H9 (cell line): ENCODE measurements around the gene FUT9. TPM values are rescaled to one million over a fixed set of nuclear protein-coding genes. Genes with fewer than 3 reads are reported as not detected.

Experiments used
- DNase-seq: peaks from one replicate; pipeline ENCODE4 v3.0.0-alpha.2; 2017
- H2AFZ ChIP-seq: one replicate; pipeline ENCODE4 v1.6.1; 2013; ENCODE audit warnings: mild to moderate bottlenecking, low read length, control low read depth, moderate library complexity
- H2AK5ac ChIP-seq: 2 replicates; pipeline ENCODE4 v1.6.1; 2013; ENCODE audit warnings: low read length, control low read depth, mixed read lengths; ENCODE audit not compliant: insufficient read length
- H2BK120ac ChIP-seq: one replicate; pipeline ENCODE4 v1.6.1; 2013; ENCODE audit warnings: low read depth, mild to moderate bottlenecking, low read length, control low read depth, inconsistent platforms; ENCODE audit not compliant: poor library complexity, severe bottlenecking
- H2BK12ac ChIP-seq: 2 replicates; pipeline ENCODE4 v1.6.1; 2013; ENCODE audit warnings: low read length, control low read depth, mixed read lengths, low read depth; ENCODE audit not compliant: insufficient read length
- H2BK15ac ChIP-seq: 2 replicates; pipeline ENCODE4 v1.6.1; 2013; ENCODE audit warnings: low read depth, low read length, control low read depth
- H2BK20ac ChIP-seq: one replicate; pipeline ENCODE4 v1.6.1; 2013; ENCODE audit warnings: low read depth, mild to moderate bottlenecking, low read length, control low read depth, inconsistent platforms; ENCODE audit not compliant: poor library complexity, severe bottlenecking
- H2BK5ac ChIP-seq: 2 replicates; pipeline ENCODE4 v1.6.1; 2013; ENCODE audit warnings: low read length, control low read depth, mixed read lengths; ENCODE audit not compliant: insufficient read length
- H3K14ac ChIP-seq: 2 replicates; pipeline ENCODE4 v1.6.1; 2013; ENCODE audit warnings: low read length, control low read depth; ENCODE audit not compliant: insufficient read depth
- H3K18ac ChIP-seq: 2 replicates; pipeline ENCODE4 v1.6.1; 2013; ENCODE audit warnings: low read depth, mild to moderate bottlenecking, mixed read lengths, low read length, control low read depth; ENCODE audit not compliant: insufficient read length
- H3K23ac ChIP-seq: 2 replicates; pipeline ENCODE4 v1.6.1; 2013; ENCODE audit warnings: low read length, control low read depth, mixed read lengths, low read depth; ENCODE audit not compliant: insufficient read length
- H3K23me2 ChIP-seq: 2 replicates; pipeline ENCODE4 v1.6.1; 2013; ENCODE audit warnings: low read depth, mild to moderate bottlenecking, mixed read lengths, low read length, control low read depth; ENCODE audit not compliant: insufficient read length, poor library complexity, severe bottlenecking
- H3K27ac ChIP-seq: 2 replicates; pipeline ENCODE4 v1.5.1; 2013; ENCODE audit warnings: low read length, control low read depth, mixed read lengths, low read depth; ENCODE audit not compliant: insufficient read length
- H3K27me3 ChIP-seq: 2 replicates; pipeline ENCODE4 v1.6.1; 2013; ENCODE audit warnings: low read length, control low read depth, inconsistent platforms; ENCODE audit not compliant: insufficient read depth
- H3K4ac ChIP-seq: 2 replicates; pipeline ENCODE4 v1.6.1; 2013; ENCODE audit warnings: low read depth, mild to moderate bottlenecking, control low read depth, inconsistent platforms, low read length, moderate library complexity
- H3K4me1 ChIP-seq: 2 replicates; pipeline ENCODE4 v1.6.1; 2013; ENCODE audit warnings: low read length, control low read depth, inconsistent platforms; ENCODE audit not compliant: insufficient read depth
- H3K4me2 ChIP-seq: 2 replicates; pipeline ENCODE4 v1.6.1; 2013; ENCODE audit warnings: low read length, control low read depth, mixed read lengths; ENCODE audit not compliant: insufficient read length, insufficient read depth
- H3K56ac ChIP-seq: 2 replicates; pipeline ENCODE4 v1.6.1; 2013; ENCODE audit warnings: low read depth, mild to moderate bottlenecking, mixed read lengths, low read length, control low read depth; ENCODE audit not compliant: insufficient read length
- H3K79me1 ChIP-seq: 2 replicates; pipeline ENCODE4 v1.6.1; 2013; ENCODE audit warnings: low read depth, mild to moderate bottlenecking, moderate library complexity, low read length, control low read depth, inconsistent platforms; ENCODE audit not compliant: insufficient read depth, poor library complexity, severe bottlenecking
- H3K79me2 ChIP-seq: 2 replicates; pipeline ENCODE4 v1.6.1; 2013; ENCODE audit warnings: low read length, control low read depth, inconsistent platforms; ENCODE audit not compliant: insufficient read depth
- H3K9ac ChIP-seq: 2 replicates; pipeline ENCODE4 v1.6.1; 2013; ENCODE audit warnings: low read length, control low read depth, mixed read lengths; ENCODE audit not compliant: insufficient read length; ENCODE audit errors: extremely low read depth
- H3K9me3 ChIP-seq: one replicate; pipeline ENCODE4 v1.6.1; 2013; ENCODE audit warnings: low read depth, low read length, inconsistent platforms; ENCODE audit not compliant: control insufficient read depth
- H3T11ph ChIP-seq: one replicate; pipeline ENCODE4 v1.6.1; 2013; ENCODE audit warnings: mild to moderate bottlenecking, low read length, control low read depth, inconsistent platforms
- H4K20me1 ChIP-seq: one replicate; pipeline ENCODE4 v1.6.1; 2013; ENCODE audit not compliant: control insufficient read depth, insufficient read length, insufficient read depth
- H4K5ac ChIP-seq: 2 replicates; pipeline ENCODE4 v1.6.1; 2013; ENCODE audit warnings: low read depth, mild to moderate bottlenecking, mixed read lengths, low read length, control low read depth; ENCODE audit not compliant: insufficient read length
- H4K8ac ChIP-seq: replicated peaks from 2 replicates; pipeline ENCODE4 v1.6.1; 2013; ENCODE audit warnings: low read length, control low read depth, mixed read lengths, low read depth; ENCODE audit not compliant: insufficient read length
- H4K91ac ChIP-seq: 2 replicates; pipeline ENCODE4 v1.6.1; 2013; ENCODE audit warnings: low read depth, mild to moderate bottlenecking, moderate library complexity, mixed read lengths, low read length, control low read depth; ENCODE audit not compliant: insufficient read length
- H3K27ac Mint-ChIP-seq, 3 experiments: 2 replicates in 2 of 3; 3 replicates in 1 of 3; pipeline ENCODE4 v1.8.0; 2020 to 2021; ENCODE audit warnings: mixed read lengths in 3 of 3, mild to moderate bottlenecking in 1 of 3, moderate library complexity in 1 of 3
- H3K27me3 Mint-ChIP-seq: 2 replicates; pipeline ENCODE4 v1.8.0; 2021; ENCODE audit warnings: low read depth, mild to moderate bottlenecking, moderate library complexity, mixed read lengths
- H3K36me3 Mint-ChIP-seq, 3 experiments: 2 replicates in 2 of 3; 3 replicates in 1 of 3; pipeline ENCODE4 v1.8.0; 2020 to 2021; ENCODE audit warnings: low read depth in 3 of 3, mixed read lengths in 3 of 3; ENCODE audit not compliant: insufficient read depth in 1 of 3
- H3K4me1 Mint-ChIP-seq, 2 experiments: 2 replicates each; pipeline ENCODE4 v1.8.0; 2020; ENCODE audit warnings: mixed read lengths in 2 of 2
- H3K4me3 Mint-ChIP-seq, 2 experiments: 2 replicates in 1 of 2; 3 replicates in 1 of 2; pipeline ENCODE4 v1.8.0; 2020 to 2021; ENCODE audit warnings: mild to moderate bottlenecking in 2 of 2, mixed read lengths in 2 of 2, moderate library complexity in 1 of 2
- H3K9me3 Mint-ChIP-seq, 2 experiments: 2 replicates in 1 of 2; 3 replicates in 1 of 2; pipeline ENCODE4 v1.8.0; 2020; ENCODE audit warnings: mild to moderate bottlenecking in 2 of 2, mixed read lengths in 2 of 2, moderate library complexity in 1 of 2
- WGBS: extraction: QIAGEN DNeasy Blood & Tissue Kit; methylation state at CpG from one replicate; pipeline ENCODE4 v1.1.7; 2013; ENCODE audit warnings: missing lambda C conversion rate, low lambda C conversion rate, mixed read lengths; ENCODE audit not compliant: insufficient read length; ENCODE audit errors: extremely low coverage; 5-methylcytosine and 5-hydroxymethylcytosine counted together
- total RNA-seq: library from RNA; stranded (reverse); gene quantifications from 2 replicates; pipeline ENCODE4 v1.2.1, GENCODE V29; 2021
- TF ChIP-seq, protein P1 (sequence below): fragments of 200-600 bp; sonication (generic); conservative IDR thresholded peaks from 3 replicates; pipeline ENCODE4 v1.8.0; 2021; ENCODE audit warnings: antibody characterized with exemption, mild to moderate bottlenecking

Gene FUT9
- total RNA-seq, 1 experiment from 2014 or later = 1.6 TPM

DNA sequence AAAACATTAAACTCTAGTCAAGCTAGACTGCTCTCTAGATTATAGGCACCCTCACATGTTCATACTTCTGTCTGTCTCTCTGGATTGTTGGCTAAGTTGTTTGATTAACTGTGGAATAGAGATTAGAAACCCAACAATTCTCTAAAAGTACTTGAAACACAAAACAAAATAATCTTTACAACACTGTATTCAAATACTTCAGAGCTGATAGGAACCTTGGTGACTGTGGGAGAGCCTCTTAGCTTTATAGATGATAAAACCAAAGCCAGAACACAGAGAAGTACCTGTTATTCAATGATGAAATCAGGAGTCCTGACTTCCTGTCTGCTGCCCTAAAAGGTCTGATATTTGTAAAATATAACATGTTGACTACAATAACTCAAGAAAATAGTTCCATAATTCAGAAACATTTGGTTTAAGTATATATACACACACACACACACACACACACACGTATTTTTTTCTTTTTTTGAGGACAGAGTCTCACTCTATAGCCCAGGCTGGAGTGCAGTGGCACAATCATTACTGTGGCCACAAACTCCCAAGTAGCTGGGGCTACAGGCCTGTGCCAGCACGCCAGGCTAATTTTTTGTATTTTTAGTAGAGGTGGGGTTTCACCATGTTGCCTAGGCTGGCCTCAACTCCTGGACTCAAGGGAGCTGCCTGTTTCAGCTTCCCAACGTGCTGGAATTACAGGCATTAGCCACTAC, 222.0 kb downstream of the FUT9 start:
- H3K27me3 Mint-ChIP-seq = no peaks in the 10 kb centered on the region
- H2BK5ac ChIP-seq = no peak overlapping the region
- peaks cover 3% of the 10 kb centered on the region; the same call in 1 of the 2 replicates for H3K4me1 ChIP-seq
- H2AK5ac ChIP-seq = no peak overlapping the region
- H3K36me3 Mint-ChIP-seq = no peaks in the 10 kb centered on the region
- peaks cover 9% of the 10 kb centered on the region in 2 experiments for H3K4me1 Mint-ChIP-seq
- H2BK20ac ChIP-seq = no peak overlapping the region
- no peaks in the 10 kb centered on the region for H4K20me1 ChIP-seq
- H4K5ac ChIP-seq = no peak overlapping the region
- H2BK120ac ChIP-seq = no peak overlapping the region
- no peak overlapping the region for H4K91ac ChIP-seq
- H3K23ac ChIP-seq = no peak overlapping the region
- H3K27ac Mint-ChIP-seq = no peak overlapping the region
- WGBS = no CpG with 5 or more reads among the region's 3 CpGs
- no peak overlapping the region for H3K27ac ChIP-seq
- H3T11ph ChIP-seq = no peak overlapping the region
- H4K8ac ChIP-seq = no peak overlapping the region
- no peak overlapping the region for H2BK15ac ChIP-seq
- no peaks in the 10 kb centered on the region for H3K9me3 ChIP-seq
- DNase-seq = no peak
- H3K18ac ChIP-seq = no peak overlapping the region
- no peak overlapping the region for H3K14ac ChIP-seq
- no peak overlapping the region for H3K4me3 Mint-ChIP-seq
- H3K23me2 ChIP-seq = no peaks in the 10 kb centered on the region
- H2AFZ ChIP-seq = no peak overlapping the region
- no peak overlapping the region for H3K4ac ChIP-seq
- no peaks in the 10 kb centered on the region for H3K79me1 ChIP-seq
- no peak overlapping the region for H2BK12ac ChIP-seq
- H3K9ac ChIP-seq = no peak overlapping the region
- TF ChIP-seq, protein P1, sequence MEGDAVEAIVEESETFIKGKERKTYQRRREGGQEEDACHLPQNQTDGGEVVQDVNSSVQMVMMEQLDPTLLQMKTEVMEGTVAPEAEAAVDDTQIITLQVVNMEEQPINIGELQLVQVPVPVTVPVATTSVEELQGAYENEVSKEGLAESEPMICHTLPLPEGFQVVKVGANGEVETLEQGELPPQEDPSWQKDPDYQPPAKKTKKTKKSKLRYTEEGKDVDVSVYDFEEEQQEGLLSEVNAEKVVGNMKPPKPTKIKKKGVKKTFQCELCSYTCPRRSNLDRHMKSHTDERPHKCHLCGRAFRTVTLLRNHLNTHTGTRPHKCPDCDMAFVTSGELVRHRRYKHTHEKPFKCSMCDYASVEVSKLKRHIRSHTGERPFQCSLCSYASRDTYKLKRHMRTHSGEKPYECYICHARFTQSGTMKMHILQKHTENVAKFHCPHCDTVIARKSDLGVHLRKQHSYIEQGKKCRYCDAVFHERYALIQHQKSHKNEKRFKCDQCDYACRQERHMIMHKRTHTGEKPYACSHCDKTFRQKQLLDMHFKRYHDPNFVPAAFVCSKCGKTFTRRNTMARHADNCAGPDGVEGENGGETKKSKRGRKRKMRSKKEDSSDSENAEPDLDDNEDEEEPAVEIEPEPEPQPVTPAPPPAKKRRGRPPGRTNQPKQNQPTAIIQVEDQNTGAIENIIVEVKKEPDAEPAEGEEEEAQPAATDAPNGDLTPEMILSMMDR = no peak
- no peak overlapping the region for H3K4me2 ChIP-seq
- no peaks in the 10 kb centered on the region for H3K79me2 ChIP-seq
- H3K56ac ChIP-seq = no peak overlapping the region
- no peaks in the 10 kb centered on the region for H3K27me3 ChIP-seq
- no peaks in the 10 kb centered on the region for H3K9me3 Mint-ChIP-seq
